Tibial artery (tissue), 4 donors: ENCODE measurements around the gene LRRC32.

ENCODE experiments used
- DNase-seq, 2 donors: peaks; one replicate each; pipeline ENCODE4 v3.0.0-alpha.2; 2019
- H3K27ac ChIP-seq, 2 donors: fragments of 200-600 bp; sonication (generic) in 1 of 2; 1 replicate in 1 of 2; 2 replicates in 1 of 2; pipeline ENCODE4 v1.5.1; 2018 to 2019; ENCODE audit warnings: mild to moderate bottlenecking in 1 of 2
- H3K27me3 ChIP-seq, 2 donors: fragments of 200-600 bp; sonication (generic) in 1 of 2; one replicate each; pipeline versions ENCODE4 v1.5.1 to v1.6.0; 2016 to 2019
- H3K36me3 ChIP-seq, 3 donors: fragments of 200-600 bp; sonication (generic) in 2 of 3; one replicate each; pipeline ENCODE4 v1.5.1; 2016 to 2019; ENCODE audit warnings: mild to moderate bottlenecking in 2 of 3
- H3K4me1 ChIP-seq, 4 donors: fragments of 200-600 bp; sonication (generic) in 2 of 4; 1 replicate in 3 of 4; 2 replicates in 1 of 4; pipeline ENCODE4 v1.5.1; 2016 to 2019
- H3K4me3 ChIP-seq, 2 donors: fragments of 200-600 bp; sonication (generic) in 1 of 2; 1 replicate in 1 of 2; 2 replicates in 1 of 2; pipeline ENCODE4 v1.5.1; 2018 to 2019; ENCODE audit warnings: mild to moderate bottlenecking in 2 of 2
- H3K9me3 ChIP-seq, 3 donors: fragments of 200-600 bp; sonication (generic) in 1 of 3; one replicate each; pipeline ENCODE4 v1.5.1; 2016 to 2019
- CTCF ChIP-seq, 2 experiments: fragments of 200-600 bp in 1 of 2; fragments of 450-650 bp in 1 of 2; IDR thresholded peaks; one replicate each; pipeline ENCODE4 v1.5.1; 2017 to 2019; ENCODE audit warnings: antibody characterized with exemption in 2 of 2, mild to moderate bottlenecking in 1 of 2, moderate library complexity in 1 of 2
- intact Hi-C: fragments of 100-400 bp; cut with DNase I; formaldehyde crosslinking; loops from one replicate; pipeline ENCODE4 v1.15.0; 2023; ENCODE audit warnings: low total_unique reads

Gene LRRC32

GRCh38 chr11:76676636-76677457 lies 6.3 kb upstream of the LRRC32 start:
- Histone ChIP-seq H3K36me3 (no peaks in the 10 kb centered on the region), H3K27me3 (no peaks in the 10 kb centered on the region), H3K9me3 (no peaks in the 10 kb centered on the region), H3K4me1 (peaks cover 0 to 18% (median 11%) of the 10 kb centered on the region in 4 donors), H3K27ac (no peak overlapping the region), H3K4me3 (no peak overlapping the region)
- no peak for TF ChIP-seq CTCF (IDR thresholded peaks at IDR 0.05)
- no peak for DNase-seq
- intact Hi-C loops = loop anchor here (5.0 kb wide), 1 partner anchor 80 kb away; no protein-coding TSS in a partner anchor

- no peak for DNase-seq
- Histone ChIP-seq H3K27ac (peak overlapping the region in 1 of 2 donors; percentile 91), H3K4me3 (no peak overlapping the region), H3K4me1 (peaks cover 6 to 29% (median 18%) of the 10 kb centered on the region in 4 donors), H3K36me3 (no peaks in the 10 kb centered on the region), H3K27me3 (no peaks in the 10 kb centered on the region), H3K9me3 (no peaks in the 10 kb centered on the region)
- no peak for TF ChIP-seq CTCF (IDR thresholded peaks at IDR 0.05)
- intact Hi-C loops = loop anchor here (5.0 kb wide), 1 partner anchor 77 kb away; no protein-coding TSS in a partner anchor
Observed at GRCh38 chr11:76674517-76675400, 4.2 kb upstream of the LRRC32 start.

GRCh38 chr11:76673176-76674142 lies 2.9 kb upstream of the LRRC32 start:
- H3K27ac ChIP-seq = peak overlapping the region; percentile 90 to 91
- H3K4me3 ChIP-seq = no peak overlapping the region
- H3K9me3 ChIP-seq = no peaks in the 10 kb centered on the region
- H3K36me3 ChIP-seq = no peaks in the 10 kb centered on the region
- H3K27me3 ChIP-seq = no peaks in the 10 kb centered on the region
- no peak for DNase-seq
- no peak for TF ChIP-seq CTCF (IDR thresholded peaks at IDR 0.05)
- H3K4me1 ChIP-seq = peaks cover 6 to 42% (median 26%) of the 10 kb centered on the region in 4 donors
- intact Hi-C loops = no loop called here

GRCh38 chr11:76672431-76673175 lies 2.1 kb upstream of the LRRC32 start:
- no peaks in the 10 kb centered on the region for H3K36me3 ChIP-seq
- TF ChIP-seq CTCF (IDR thresholded peaks at IDR 0.05) = no peak
- H3K27ac ChIP-seq = peak overlapping the region; percentile 90 to 91
- intact Hi-C loops = no loop called here
- H3K4me1 ChIP-seq = peaks cover 6 to 51% (median 30%) of the 10 kb centered on the region in 4 donors
- H3K9me3 ChIP-seq = no peaks in the 10 kb centered on the region
- no peak for DNase-seq
- H3K27me3 ChIP-seq = no peaks in the 10 kb centered on the region
- H3K4me3 ChIP-seq = no peak overlapping the region
